H9 (cell line): ENCODE results near the gene TTN. TPM values are rescaled to one million over a fixed set of nuclear protein-coding genes. Genes with fewer than 3 reads are reported as not detected.

Experiments
- DNase-seq: peaks from one replicate; pipeline ENCODE4 v3.0.0-alpha.2; 2017
- H2AFZ ChIP-seq: one replicate; pipeline ENCODE4 v1.6.1; 2013; ENCODE audit warnings: mild to moderate bottlenecking, low read length, control low read depth, moderate library complexity
- H2AK5ac ChIP-seq: 2 replicates; pipeline ENCODE4 v1.6.1; 2013; ENCODE audit warnings: low read length, control low read depth, mixed read lengths; ENCODE audit not compliant: insufficient read length
- H2BK120ac ChIP-seq: one replicate; pipeline ENCODE4 v1.6.1; 2013; ENCODE audit warnings: low read depth, mild to moderate bottlenecking, low read length, control low read depth, inconsistent platforms; ENCODE audit not compliant: poor library complexity, severe bottlenecking
- H2BK12ac ChIP-seq: 2 replicates; pipeline ENCODE4 v1.6.1; 2013; ENCODE audit warnings: low read length, control low read depth, mixed read lengths, low read depth; ENCODE audit not compliant: insufficient read length
- H2BK15ac ChIP-seq: 2 replicates; pipeline ENCODE4 v1.6.1; 2013; ENCODE audit warnings: low read depth, low read length, control low read depth
- H2BK20ac ChIP-seq: one replicate; pipeline ENCODE4 v1.6.1; 2013; ENCODE audit warnings: low read depth, mild to moderate bottlenecking, low read length, control low read depth, inconsistent platforms; ENCODE audit not compliant: poor library complexity, severe bottlenecking
- H2BK5ac ChIP-seq: 2 replicates; pipeline ENCODE4 v1.6.1; 2013; ENCODE audit warnings: low read length, control low read depth, mixed read lengths; ENCODE audit not compliant: insufficient read length
- H3K14ac ChIP-seq: 2 replicates; pipeline ENCODE4 v1.6.1; 2013; ENCODE audit warnings: low read length, control low read depth; ENCODE audit not compliant: insufficient read depth
- H3K18ac ChIP-seq: 2 replicates; pipeline ENCODE4 v1.6.1; 2013; ENCODE audit warnings: low read depth, mild to moderate bottlenecking, mixed read lengths, low read length, control low read depth; ENCODE audit not compliant: insufficient read length
- H3K23ac ChIP-seq: 2 replicates; pipeline ENCODE4 v1.6.1; 2013; ENCODE audit warnings: low read length, control low read depth, mixed read lengths, low read depth; ENCODE audit not compliant: insufficient read length
- H3K23me2 ChIP-seq: 2 replicates; pipeline ENCODE4 v1.6.1; 2013; ENCODE audit warnings: low read depth, mild to moderate bottlenecking, mixed read lengths, low read length, control low read depth; ENCODE audit not compliant: insufficient read length, poor library complexity, severe bottlenecking
- H3K27ac ChIP-seq: 2 replicates; pipeline ENCODE4 v1.5.1; 2013; ENCODE audit warnings: low read length, control low read depth, mixed read lengths, low read depth; ENCODE audit not compliant: insufficient read length
- H3K27me3 ChIP-seq: 2 replicates; pipeline ENCODE4 v1.6.1; 2013; ENCODE audit warnings: low read length, control low read depth, inconsistent platforms; ENCODE audit not compliant: insufficient read depth
- H3K4ac ChIP-seq: 2 replicates; pipeline ENCODE4 v1.6.1; 2013; ENCODE audit warnings: low read depth, mild to moderate bottlenecking, control low read depth, inconsistent platforms, low read length, moderate library complexity
- H3K4me1 ChIP-seq: 2 replicates; pipeline ENCODE4 v1.6.1; 2013; ENCODE audit warnings: low read length, control low read depth, inconsistent platforms; ENCODE audit not compliant: insufficient read depth
- H3K4me2 ChIP-seq: 2 replicates; pipeline ENCODE4 v1.6.1; 2013; ENCODE audit warnings: low read length, control low read depth, mixed read lengths; ENCODE audit not compliant: insufficient read length, insufficient read depth
- H3K56ac ChIP-seq: 2 replicates; pipeline ENCODE4 v1.6.1; 2013; ENCODE audit warnings: low read depth, mild to moderate bottlenecking, mixed read lengths, low read length, control low read depth; ENCODE audit not compliant: insufficient read length
- H3K79me1 ChIP-seq: 2 replicates; pipeline ENCODE4 v1.6.1; 2013; ENCODE audit warnings: low read depth, mild to moderate bottlenecking, moderate library complexity, low read length, control low read depth, inconsistent platforms; ENCODE audit not compliant: insufficient read depth, poor library complexity, severe bottlenecking
- H3K79me2 ChIP-seq: 2 replicates; pipeline ENCODE4 v1.6.1; 2013; ENCODE audit warnings: low read length, control low read depth, inconsistent platforms; ENCODE audit not compliant: insufficient read depth
- H3K9ac ChIP-seq: 2 replicates; pipeline ENCODE4 v1.6.1; 2013; ENCODE audit warnings: low read length, control low read depth, mixed read lengths; ENCODE audit not compliant: insufficient read length; ENCODE audit errors: extremely low read depth
- H3K9me3 ChIP-seq: one replicate; pipeline ENCODE4 v1.6.1; 2013; ENCODE audit warnings: low read depth, low read length, inconsistent platforms; ENCODE audit not compliant: control insufficient read depth
- H3T11ph ChIP-seq: one replicate; pipeline ENCODE4 v1.6.1; 2013; ENCODE audit warnings: mild to moderate bottlenecking, low read length, control low read depth, inconsistent platforms
- H4K20me1 ChIP-seq: one replicate; pipeline ENCODE4 v1.6.1; 2013; ENCODE audit not compliant: control insufficient read depth, insufficient read length, insufficient read depth
- H4K5ac ChIP-seq: 2 replicates; pipeline ENCODE4 v1.6.1; 2013; ENCODE audit warnings: low read depth, mild to moderate bottlenecking, mixed read lengths, low read length, control low read depth; ENCODE audit not compliant: insufficient read length
- H4K8ac ChIP-seq: replicated peaks from 2 replicates; pipeline ENCODE4 v1.6.1; 2013; ENCODE audit warnings: low read length, control low read depth, mixed read lengths, low read depth; ENCODE audit not compliant: insufficient read length
- H4K91ac ChIP-seq: 2 replicates; pipeline ENCODE4 v1.6.1; 2013; ENCODE audit warnings: low read depth, mild to moderate bottlenecking, moderate library complexity, mixed read lengths, low read length, control low read depth; ENCODE audit not compliant: insufficient read length
- H3K27ac Mint-ChIP-seq, 3 experiments: 2 replicates in 2 of 3; 3 replicates in 1 of 3; pipeline ENCODE4 v1.8.0; 2020 to 2021; ENCODE audit warnings: mixed read lengths in 3 of 3, mild to moderate bottlenecking in 1 of 3, moderate library complexity in 1 of 3
- H3K27me3 Mint-ChIP-seq: 2 replicates; pipeline ENCODE4 v1.8.0; 2021; ENCODE audit warnings: low read depth, mild to moderate bottlenecking, moderate library complexity, mixed read lengths
- H3K36me3 Mint-ChIP-seq, 3 experiments: 2 replicates in 2 of 3; 3 replicates in 1 of 3; pipeline ENCODE4 v1.8.0; 2020 to 2021; ENCODE audit warnings: low read depth in 3 of 3, mixed read lengths in 3 of 3; ENCODE audit not compliant: insufficient read depth in 1 of 3
- H3K4me1 Mint-ChIP-seq, 2 experiments: 2 replicates each; pipeline ENCODE4 v1.8.0; 2020; ENCODE audit warnings: mixed read lengths in 2 of 2
- H3K4me3 Mint-ChIP-seq, 2 experiments: 2 replicates in 1 of 2; 3 replicates in 1 of 2; pipeline ENCODE4 v1.8.0; 2020 to 2021; ENCODE audit warnings: mild to moderate bottlenecking in 2 of 2, mixed read lengths in 2 of 2, moderate library complexity in 1 of 2
- H3K9me3 Mint-ChIP-seq, 2 experiments: 2 replicates in 1 of 2; 3 replicates in 1 of 2; pipeline ENCODE4 v1.8.0; 2020; ENCODE audit warnings: mild to moderate bottlenecking in 2 of 2, mixed read lengths in 2 of 2, moderate library complexity in 1 of 2
- CTCF ChIP-seq: fragments of 200-600 bp; sonication (generic); conservative IDR thresholded peaks from 3 replicates; pipeline ENCODE4 v1.8.0; 2021; ENCODE audit warnings: antibody characterized with exemption, mild to moderate bottlenecking
- total RNA-seq: library from RNA; stranded (reverse); gene quantifications from 2 replicates; pipeline ENCODE4 v1.2.1, GENCODE V29; 2021

Gene TTN
- total RNA-seq, 1 experiment from 2014 or later: 0.70 TPM

- H3K9me3 Mint-ChIP-seq: no peaks in the 10 kb centered on the region
- Histone ChIP-seq H3K14ac (no peak overlapping the region), H3K18ac (no peak overlapping the region), H3K79me2 (no peaks in the 10 kb centered on the region), H3K9ac (no peak overlapping the region), H3K4me2 (no peak overlapping the region), H4K91ac (no peak overlapping the region), H3K27me3 (no peaks in the 10 kb centered on the region), H3K4ac (no peak overlapping the region), H3K9me3 (no peaks in the 10 kb centered on the region), H3K4me1 (no peaks in the 10 kb centered on the region), H3K56ac (no peak overlapping the region), H4K8ac (no peak overlapping the region), H3T11ph (no peak overlapping the region), H3K23ac (no peak overlapping the region), H2BK12ac (no peak overlapping the region), H3K79me1 (no peaks in the 10 kb centered on the region), H2BK15ac (no peak overlapping the region), H2AFZ (no peak overlapping the region), H2BK20ac (no peak overlapping the region), H4K5ac (no peak overlapping the region), H3K27ac (no peak overlapping the region), H3K23me2 (no peaks in the 10 kb centered on the region), H2BK120ac (no peak overlapping the region), H4K20me1 (no peaks in the 10 kb centered on the region), H2BK5ac (no peak overlapping the region), H2AK5ac (no peak overlapping the region)
- no peak for TF ChIP-seq CTCF
- H3K4me3 Mint-ChIP-seq: no peak overlapping the region
- H3K27ac Mint-ChIP-seq: no peak overlapping the region
- H3K27me3 Mint-ChIP-seq: no peaks in the 10 kb centered on the region
- H3K4me1 Mint-ChIP-seq: no peaks in the 10 kb centered on the region
- DNase-seq: no peak
- H3K36me3 Mint-ChIP-seq: peaks cover 0 to 21% (median 15%) of the 10 kb centered on the region in 3 experiments; a peak in 5 of 7 replicates
Observed at GRCh38 chr2:178602901-178603300, 204.3 kb downstream of the TTN start.
